A549 (cell line): ENCODE data around the gene FARP2.

Experiments used
- KDM1A ChIP-seq: fragments of 200-600 bp; sonication (generic); IDR thresholded peaks from 2 replicates; pipeline ENCODE4 v1.6.1; 2016; ENCODE audit warnings: low read depth, mild to moderate bottlenecking
- RAD21 ChIP-seq, 2 experiments: fragments of >200 bp in 1 of 2; sonication (Bioruptor Twin) in 1 of 2; formaldehyde crosslinking in 1 of 2; IDR thresholded peaks in 1 of 2; conservative IDR thresholded peaks in 1 of 2; 2 replicates in 1 of 2; 3 replicates in 1 of 2; pipeline ENCODE4 v1.6.1; 2012 to 2018; ENCODE audit warnings: inconsistent platforms in 1 of 2
- TF ChIP-seq, protein P1 (sequence below): fragments of >200 bp; sonication (Bioruptor Twin); formaldehyde crosslinking; IDR thresholded peaks from 3 replicates; pipeline ENCODE4 v1.5.1; 2016
- TF ChIP-seq, protein P2 (sequence below): fragments of 450-650 bp; IDR thresholded peaks from 2 replicates; pipeline ENCODE4 v1.6.1; 2014; ENCODE audit warnings: antibody characterized with exemption
- TF ChIP-seq, protein P3 (sequence below): fragments of 150-350 bp; IDR thresholded peaks from 2 replicates; pipeline ENCODE4 v1.6.1; 2014; ENCODE audit warnings: low read depth, mild to moderate bottlenecking, low read length

DNA sequence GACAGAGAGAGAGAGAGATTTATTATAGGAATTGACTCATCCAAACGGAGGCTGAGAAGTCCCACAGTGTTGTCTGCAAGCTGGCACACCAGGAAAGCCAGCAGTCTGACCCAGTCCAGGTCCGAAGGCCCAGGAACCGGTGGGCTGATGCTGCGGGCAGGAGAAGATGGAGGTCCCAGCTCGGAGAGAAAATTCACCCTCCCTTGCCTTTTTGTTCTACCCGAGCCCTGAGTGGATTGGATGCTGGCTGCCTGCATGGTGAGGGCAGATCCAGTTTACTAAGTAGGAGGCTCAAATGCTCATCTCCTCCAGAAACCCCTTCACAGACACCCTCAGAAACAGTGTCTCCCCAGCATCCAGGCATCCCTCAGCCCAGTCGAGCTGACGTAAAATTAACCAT, 174.5 kb downstream of the FARP2 start:
- TF ChIP-seq KDM1A (no peak), RAD21 (conservative IDR thresholded peaks at IDR 0.05 in 1 of 2, IDR thresholded peaks at IDR 0.05 in 1 of 2) (no peak)
- TF ChIP-seq, protein P1, sequence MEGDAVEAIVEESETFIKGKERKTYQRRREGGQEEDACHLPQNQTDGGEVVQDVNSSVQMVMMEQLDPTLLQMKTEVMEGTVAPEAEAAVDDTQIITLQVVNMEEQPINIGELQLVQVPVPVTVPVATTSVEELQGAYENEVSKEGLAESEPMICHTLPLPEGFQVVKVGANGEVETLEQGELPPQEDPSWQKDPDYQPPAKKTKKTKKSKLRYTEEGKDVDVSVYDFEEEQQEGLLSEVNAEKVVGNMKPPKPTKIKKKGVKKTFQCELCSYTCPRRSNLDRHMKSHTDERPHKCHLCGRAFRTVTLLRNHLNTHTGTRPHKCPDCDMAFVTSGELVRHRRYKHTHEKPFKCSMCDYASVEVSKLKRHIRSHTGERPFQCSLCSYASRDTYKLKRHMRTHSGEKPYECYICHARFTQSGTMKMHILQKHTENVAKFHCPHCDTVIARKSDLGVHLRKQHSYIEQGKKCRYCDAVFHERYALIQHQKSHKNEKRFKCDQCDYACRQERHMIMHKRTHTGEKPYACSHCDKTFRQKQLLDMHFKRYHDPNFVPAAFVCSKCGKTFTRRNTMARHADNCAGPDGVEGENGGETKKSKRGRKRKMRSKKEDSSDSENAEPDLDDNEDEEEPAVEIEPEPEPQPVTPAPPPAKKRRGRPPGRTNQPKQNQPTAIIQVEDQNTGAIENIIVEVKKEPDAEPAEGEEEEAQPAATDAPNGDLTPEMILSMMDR = no peak
- TF ChIP-seq, protein P2, sequence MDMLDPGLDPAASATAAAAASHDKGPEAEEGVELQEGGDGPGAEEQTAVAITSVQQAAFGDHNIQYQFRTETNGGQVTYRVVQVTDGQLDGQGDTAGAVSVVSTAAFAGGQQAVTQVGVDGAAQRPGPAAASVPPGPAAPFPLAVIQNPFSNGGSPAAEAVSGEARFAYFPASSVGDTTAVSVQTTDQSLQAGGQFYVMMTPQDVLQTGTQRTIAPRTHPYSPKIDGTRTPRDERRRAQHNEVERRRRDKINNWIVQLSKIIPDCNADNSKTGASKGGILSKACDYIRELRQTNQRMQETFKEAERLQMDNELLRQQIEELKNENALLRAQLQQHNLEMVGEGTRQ = no peak
- TF ChIP-seq, protein P3, sequence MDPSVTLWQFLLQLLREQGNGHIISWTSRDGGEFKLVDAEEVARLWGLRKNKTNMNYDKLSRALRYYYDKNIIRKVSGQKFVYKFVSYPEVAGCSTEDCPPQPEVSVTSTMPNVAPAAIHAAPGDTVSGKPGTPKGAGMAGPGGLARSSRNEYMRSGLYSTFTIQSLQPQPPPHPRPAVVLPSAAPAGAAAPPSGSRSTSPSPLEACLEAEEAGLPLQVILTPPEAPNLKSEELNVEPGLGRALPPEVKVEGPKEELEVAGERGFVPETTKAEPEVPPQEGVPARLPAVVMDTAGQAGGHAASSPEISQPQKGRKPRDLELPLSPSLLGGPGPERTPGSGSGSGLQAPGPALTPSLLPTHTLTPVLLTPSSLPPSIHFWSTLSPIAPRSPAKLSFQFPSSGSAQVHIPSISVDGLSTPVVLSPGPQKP = no peak
